Measurements from ENCODE around the gene PKDREJ.

Gene PKDREJ

DNA sequence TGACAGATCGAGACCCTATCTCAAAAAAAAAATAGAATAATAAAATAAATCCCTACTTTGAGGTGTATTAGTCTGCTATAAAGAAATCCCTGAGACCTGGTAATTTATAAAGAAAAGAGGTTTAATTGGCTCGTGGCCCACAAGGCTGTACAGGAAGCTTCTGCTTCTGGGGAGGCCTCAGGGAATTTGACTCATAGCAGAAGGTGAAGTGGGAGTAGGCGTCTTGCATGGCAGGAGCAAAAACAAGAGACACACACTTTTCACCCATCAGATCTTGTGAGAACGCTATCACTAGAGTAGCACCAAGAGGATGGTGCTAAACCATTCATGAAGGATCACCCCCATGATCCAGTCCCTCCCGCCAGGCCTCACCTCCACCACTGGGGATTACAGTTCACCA is 42.2 kb downstream of the PKDREJ start:
- H3K23ac ChIP-seq (ENCODE audit: low read length in 2 of 2) = no peak overlapping the region
- H3K27ac ChIP-seq (ENCODE audit: low read length, poor library complexity, severe bottlenecking) = no peak overlapping the region
- H2BK12ac ChIP-seq (ENCODE audit: low read length in 2 of 2) = no peak overlapping the region
- no peak overlapping the region for H3K9ac ChIP-seq (ENCODE audit: low read length)
- H4K8ac ChIP-seq (ENCODE audit: low read length) = no peak overlapping the region
- H3K36me3 ChIP-seq (ENCODE audit: control insufficient read depth in 1 of 2, insufficient read depth in 2 of 2, low read depth in 1 of 2, low read length in 2 of 2) = peaks cover 57 to 75% of the 10 kb centered on the region in 2 experiments
- H4K91ac ChIP-seq (ENCODE audit: low read length) = no peak overlapping the region
- H2BK120ac ChIP-seq (ENCODE audit: low read depth, low read length) = no peak overlapping the region
- H3K27me3 ChIP-seq (ENCODE audit: control insufficient read depth in 1 of 2, insufficient read depth in 1 of 2, low read length in 2 of 2) = no peaks in the 10 kb centered on the region
- no peak overlapping the region for H2BK5ac ChIP-seq (ENCODE audit: low read depth, low read length, poor library complexity, severe bottlenecking)
- no peak overlapping the region for H2BK15ac ChIP-seq (ENCODE audit: low read depth, poor library complexity, severe bottlenecking)
- no peak overlapping the region for H3K18ac ChIP-seq (ENCODE audit: low read depth in 1 of 2, low read length in 2 of 2)
- no peak overlapping the region for H3K4ac ChIP-seq (ENCODE audit: low read depth in 1 of 2, low read length in 2 of 2)
- DNase-seq = no peak
- no peak overlapping the region for H3K4me2 ChIP-seq (ENCODE audit: low read length, poor library complexity, severe bottlenecking)
- no peak overlapping the region for H3K4me3 ChIP-seq (ENCODE audit: insufficient read depth in 1 of 2, low read depth in 1 of 2, low read length in 2 of 2)
- H3K79me1 ChIP-seq (replicated peaks; ENCODE audit: low read length, poor library complexity, severe bottlenecking) = no peaks in the 10 kb centered on the region
- no peak overlapping the region for H2AFZ ChIP-seq (ENCODE audit: low read depth, low read length)
- no peaks in the 10 kb centered on the region for H3K9me3 ChIP-seq (ENCODE audit: control insufficient read depth, low read length)
- H3K14ac ChIP-seq (ENCODE audit: low read length in 2 of 2) = no peak overlapping the region
- no peaks in the 10 kb centered on the region for H3K4me1 ChIP-seq (ENCODE audit: control insufficient read depth, insufficient read depth, low read depth, low read length)
- no peak overlapping the region for H2AK5ac ChIP-seq (ENCODE audit: low read length, severe bottlenecking)
- 89% methylated on average over 4 of the region's 5 CpGs for WGBS

DNA sequence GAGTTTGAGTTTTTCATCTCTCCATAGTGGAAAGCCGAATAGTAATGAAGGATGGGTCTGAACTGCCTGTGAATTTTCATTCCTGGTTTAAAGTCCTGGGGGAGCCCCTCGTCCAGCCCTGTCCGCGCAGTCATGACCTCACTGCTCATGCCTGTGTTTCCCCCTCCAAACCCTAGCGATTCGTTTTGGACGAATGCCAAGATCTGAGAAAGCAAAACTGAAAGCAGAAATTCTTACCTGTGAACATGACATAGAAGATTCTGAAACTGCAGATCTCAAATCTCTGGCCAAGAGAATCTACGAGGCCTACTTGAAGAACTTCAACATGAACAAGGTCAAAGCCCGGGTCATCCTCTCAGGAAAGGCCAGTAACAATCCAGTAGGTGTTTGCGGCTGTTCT is 43.5 kb downstream of the PKDREJ start:
- Histone ChIP-seq H3K9me3 (ENCODE audit: control insufficient read depth, low read length) (no peaks in the 10 kb centered on the region), H2BK120ac (ENCODE audit: low read depth, low read length) (no peak overlapping the region), H3K79me1 (replicated peaks; ENCODE audit: low read length, poor library complexity, severe bottlenecking) (no peaks in the 10 kb centered on the region), H2AFZ (ENCODE audit: low read depth, low read length) (no peak overlapping the region), H3K36me3 (ENCODE audit: control insufficient read depth in 1 of 2, insufficient read depth in 2 of 2, low read depth in 1 of 2, low read length in 2 of 2) (peaks cover 54 to 74% of the 10 kb centered on the region in 2 experiments), H4K8ac (ENCODE audit: low read length) (no peak overlapping the region), H2BK12ac (ENCODE audit: low read length in 2 of 2) (no peak overlapping the region), H3K9ac (ENCODE audit: low read length) (no peak overlapping the region), H3K14ac (ENCODE audit: low read length in 2 of 2) (no peak overlapping the region), H2AK5ac (ENCODE audit: low read length, severe bottlenecking) (no peak overlapping the region), H2BK5ac (ENCODE audit: low read depth, low read length, poor library complexity, severe bottlenecking) (no peak overlapping the region), H2BK15ac (ENCODE audit: low read depth, poor library complexity, severe bottlenecking) (no peak overlapping the region), H3K4ac (ENCODE audit: low read depth in 1 of 2, low read length in 2 of 2) (no peak overlapping the region), H3K27ac (ENCODE audit: low read length, poor library complexity, severe bottlenecking) (no peak overlapping the region), H3K18ac (ENCODE audit: low read depth in 1 of 2, low read length in 2 of 2) (no peak overlapping the region), H3K4me1 (ENCODE audit: control insufficient read depth, insufficient read depth, low read depth, low read length) (no peaks in the 10 kb centered on the region), H3K27me3 (ENCODE audit: control insufficient read depth in 1 of 2, insufficient read depth in 1 of 2, low read length in 2 of 2) (no peaks in the 10 kb centered on the region), H3K4me2 (ENCODE audit: low read length, poor library complexity, severe bottlenecking) (no peak overlapping the region), H4K91ac (ENCODE audit: low read length) (no peak overlapping the region), H3K23ac (ENCODE audit: low read length in 2 of 2) (no peak overlapping the region), H3K4me3 (ENCODE audit: insufficient read depth in 1 of 2, low read depth in 1 of 2, low read length in 2 of 2) (no peak overlapping the region)
- no peak for DNase-seq
- 94% methylated on average over 10 of the region's 10 CpGs for WGBS

GRCh38 chr22:46214616-46215015 is 48.5 kb downstream of the PKDREJ start:
- Histone ChIP-seq H3K79me1 (replicated peaks; ENCODE audit: low read length, poor library complexity, severe bottlenecking) (no peaks in the 10 kb centered on the region), H3K4me2 (ENCODE audit: low read length, poor library complexity, severe bottlenecking) (no peak overlapping the region), H2BK12ac (ENCODE audit: low read length in 2 of 2) (no peak overlapping the region), H3K18ac (ENCODE audit: low read depth in 1 of 2, low read length in 2 of 2) (no peak overlapping the region), H3K9me3 (ENCODE audit: control insufficient read depth, low read length) (peaks cover 18% of the 10 kb centered on the region), H3K27me3 (ENCODE audit: control insufficient read depth in 1 of 2, insufficient read depth in 1 of 2, low read length in 2 of 2) (no peaks in the 10 kb centered on the region), H2BK5ac (ENCODE audit: low read depth, low read length, poor library complexity, severe bottlenecking) (no peak overlapping the region), H3K23ac (ENCODE audit: low read length in 2 of 2) (no peak overlapping the region), H3K4me3 (ENCODE audit: insufficient read depth in 1 of 2, low read depth in 1 of 2, low read length in 2 of 2) (no peak overlapping the region), H3K14ac (ENCODE audit: low read length in 2 of 2) (no peak overlapping the region), H2AK5ac (ENCODE audit: low read length, severe bottlenecking) (no peak overlapping the region), H3K27ac (ENCODE audit: low read length, poor library complexity, severe bottlenecking) (no peak overlapping the region), H3K4me1 (ENCODE audit: control insufficient read depth, insufficient read depth, low read depth, low read length) (no peaks in the 10 kb centered on the region), H3K4ac (ENCODE audit: low read depth in 1 of 2, low read length in 2 of 2) (no peak overlapping the region), H2BK120ac (ENCODE audit: low read depth, low read length) (no peak overlapping the region), H3K9ac (ENCODE audit: low read length) (no peak overlapping the region), H3K36me3 (ENCODE audit: control insufficient read depth in 1 of 2, insufficient read depth in 2 of 2, low read depth in 1 of 2, low read length in 2 of 2) (peaks cover 38 to 73% of the 10 kb centered on the region in 2 experiments), H4K8ac (ENCODE audit: low read length) (no peak overlapping the region), H2BK15ac (ENCODE audit: low read depth, poor library complexity, severe bottlenecking) (no peak overlapping the region), H2AFZ (ENCODE audit: low read depth, low read length) (no peak overlapping the region), H4K91ac (ENCODE audit: low read length) (no peak overlapping the region)
- WGBS = 97% methylated on average over 28 of the region's 28 CpGs
- DNase-seq = no peak

GRCh38 chr22:46214149-46214548 is 49.0 kb downstream of the PKDREJ start:
- Histone ChIP-seq H3K9ac (ENCODE audit: low read length) (no peak overlapping the region), H4K91ac (ENCODE audit: low read length) (no peak overlapping the region), H3K18ac (ENCODE audit: low read depth in 1 of 2, low read length in 2 of 2) (no peak overlapping the region), H3K23ac (ENCODE audit: low read length in 2 of 2) (no peak overlapping the region), H3K79me1 (replicated peaks; ENCODE audit: low read length, poor library complexity, severe bottlenecking) (no peaks in the 10 kb centered on the region), H3K14ac (ENCODE audit: low read length in 2 of 2) (no peak overlapping the region), H2BK120ac (ENCODE audit: low read depth, low read length) (no peak overlapping the region), H3K27ac (ENCODE audit: low read length, poor library complexity, severe bottlenecking) (no peak overlapping the region), H2BK12ac (ENCODE audit: low read length in 2 of 2) (no peak overlapping the region), H3K4me2 (ENCODE audit: low read length, poor library complexity, severe bottlenecking) (no peak overlapping the region), H3K4me1 (ENCODE audit: control insufficient read depth, insufficient read depth, low read depth, low read length) (no peaks in the 10 kb centered on the region), H2AK5ac (ENCODE audit: low read length, severe bottlenecking) (no peak overlapping the region), H4K8ac (ENCODE audit: low read length) (no peak overlapping the region), H3K27me3 (ENCODE audit: control insufficient read depth in 1 of 2, insufficient read depth in 1 of 2, low read length in 2 of 2) (no peaks in the 10 kb centered on the region), H2BK5ac (ENCODE audit: low read depth, low read length, poor library complexity, severe bottlenecking) (no peak overlapping the region), H2BK15ac (ENCODE audit: low read depth, poor library complexity, severe bottlenecking) (no peak overlapping the region), H3K9me3 (ENCODE audit: control insufficient read depth, low read length) (peaks cover 22% of the 10 kb centered on the region), H2AFZ (ENCODE audit: low read depth, low read length) (no peak overlapping the region), H3K4ac (ENCODE audit: low read depth in 1 of 2, low read length in 2 of 2) (no peak overlapping the region), H3K36me3 (ENCODE audit: control insufficient read depth in 1 of 2, insufficient read depth in 2 of 2, low read depth in 1 of 2, low read length in 2 of 2) (peaks cover 36 to 73% of the 10 kb centered on the region in 2 experiments), H3K4me3 (ENCODE audit: insufficient read depth in 1 of 2, low read depth in 1 of 2, low read length in 2 of 2) (no peak overlapping the region)
- DNase-seq = no peak
- WGBS = 98% methylated on average over 29 of the region's 29 CpGs

Data from mesenchymal stem cell (in vitro differentiated cells and primary cell).